Measurements from ENCODE around the gene GNAZ.

The GNAZ gene

DNA sequence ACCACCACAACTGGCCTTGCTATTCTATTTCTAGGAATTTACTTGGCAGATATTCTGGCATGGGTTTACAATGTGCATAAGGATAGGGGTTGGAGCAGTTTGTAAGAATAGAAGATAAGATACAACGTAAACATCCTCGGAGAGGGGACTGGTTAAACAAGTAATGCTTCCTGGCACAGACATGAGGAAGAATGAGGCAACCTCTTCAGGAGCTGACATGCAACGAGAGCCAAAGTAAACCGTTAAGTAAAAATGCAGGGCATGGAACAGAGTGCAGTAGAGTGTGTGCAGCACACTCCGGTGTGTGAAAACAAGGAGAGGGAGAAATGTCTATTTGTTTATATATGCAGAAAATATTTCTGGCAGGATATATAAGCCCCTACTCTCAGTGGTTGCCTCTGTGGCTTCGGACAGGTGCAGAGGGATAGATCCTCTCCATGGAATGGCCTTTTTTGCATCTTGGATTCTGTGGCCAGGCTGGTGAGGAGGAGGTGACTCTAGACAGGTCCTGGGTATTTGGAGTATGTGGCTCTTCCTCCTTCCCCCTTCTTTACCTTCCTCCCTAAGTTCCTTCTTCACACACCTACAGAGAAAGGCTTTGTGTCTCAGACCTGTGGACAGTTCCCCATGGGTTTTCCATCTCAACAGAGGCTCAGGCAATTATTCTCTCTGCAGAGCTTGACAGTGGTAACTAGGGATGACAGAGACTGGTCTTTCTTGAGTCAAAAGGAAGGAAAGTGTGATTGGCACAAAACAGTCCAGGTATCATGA, 77.5 kb downstream of the GNAZ start:
- no peak overlapping the region for H3K4me3 ChIP-seq (ENCODE audit: low read length in 2 of 2)
- no peaks in the 10 kb centered on the region for H3K27me3 ChIP-seq (ENCODE audit: control insufficient read depth in 2 of 2, insufficient read depth in 2 of 2, low read length in 2 of 2)
- peaks cover 6 to 15% of the 10 kb centered on the region in 2 donors for H3K4me1 ChIP-seq (ENCODE audit: control insufficient read depth in 2 of 2, insufficient read depth in 2 of 2, low read length in 2 of 2)
- H3K9ac ChIP-seq (ENCODE audit: low read depth in 1 of 2, low read length in 2 of 2), result no peak overlapping the region
- no peak overlapping the region for H3K27ac ChIP-seq (ENCODE audit: low read depth in 2 of 2, low read length in 2 of 2)
- no peaks in the 10 kb centered on the region for H3K9me3 ChIP-seq (ENCODE audit: control insufficient read depth in 2 of 2, low read length in 2 of 2)
- H3K36me3 ChIP-seq (ENCODE audit: control insufficient read depth in 2 of 2, insufficient read depth in 2 of 2, low read length in 2 of 2), result no peaks in the 10 kb centered on the region

DNA sequence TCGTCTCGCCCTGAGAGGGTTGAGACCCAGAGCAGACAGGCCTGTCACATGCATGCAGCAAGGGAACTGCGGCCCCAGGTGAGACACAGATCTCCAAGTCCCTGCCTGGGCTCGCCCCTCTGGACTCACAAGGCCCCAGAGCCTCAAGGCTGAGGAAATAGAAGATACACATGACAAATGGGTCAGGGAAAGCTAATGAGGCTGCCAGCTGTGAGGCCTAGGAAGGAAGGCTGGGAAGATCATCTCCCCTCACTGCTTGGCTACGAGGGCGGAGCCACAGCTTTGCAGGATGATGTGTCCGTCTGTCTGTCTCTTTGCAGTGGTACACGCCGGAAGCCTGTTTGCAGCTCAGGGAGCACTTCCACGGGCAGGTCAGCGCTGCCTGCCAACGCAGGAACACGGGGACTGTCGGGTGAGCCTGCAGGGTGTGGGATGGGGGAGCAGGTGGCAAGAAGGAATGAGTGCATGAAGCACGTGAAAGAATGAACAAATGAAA, 79.5 kb downstream of the GNAZ start:
- H3K4me3 ChIP-seq (ENCODE audit: low read length in 2 of 2), result no peak overlapping the region
- H3K9me3 ChIP-seq (ENCODE audit: control insufficient read depth in 2 of 2, low read length in 2 of 2), result no peaks in the 10 kb centered on the region
- H3K36me3 ChIP-seq (ENCODE audit: control insufficient read depth in 2 of 2, insufficient read depth in 2 of 2, low read length in 2 of 2), result no peaks in the 10 kb centered on the region
- H3K9ac ChIP-seq (ENCODE audit: low read depth in 1 of 2, low read length in 2 of 2), result no peak overlapping the region
- no peak overlapping the region for H3K27ac ChIP-seq (ENCODE audit: low read depth in 2 of 2, low read length in 2 of 2)
- no peaks in the 10 kb centered on the region for H3K27me3 ChIP-seq (ENCODE audit: control insufficient read depth in 2 of 2, insufficient read depth in 2 of 2, low read length in 2 of 2)
- H3K4me1 ChIP-seq (ENCODE audit: control insufficient read depth in 2 of 2, insufficient read depth in 2 of 2, low read length in 2 of 2), result peaks cover 2 to 10% of the 10 kb centered on the region in 2 donors

DNA sequence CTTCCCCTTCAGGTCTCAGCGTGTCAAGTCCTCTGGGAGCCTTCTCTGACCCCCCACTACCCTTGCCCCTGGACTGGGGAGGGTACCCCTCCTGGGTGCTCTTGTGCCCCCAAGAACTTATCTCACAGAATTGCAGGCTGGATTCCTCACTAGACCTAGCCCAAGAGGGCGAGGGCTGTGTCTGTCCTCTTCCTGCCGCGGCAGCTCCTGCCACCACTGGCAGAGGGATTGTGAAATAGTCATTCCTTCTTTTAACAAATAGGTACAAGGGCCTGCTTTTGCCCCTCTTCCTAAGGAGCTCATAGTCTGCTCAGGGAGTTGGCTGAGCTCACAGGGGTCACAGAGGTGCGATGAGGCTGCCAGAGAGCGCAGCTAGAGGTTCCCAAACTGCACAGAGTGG, 80.4 kb downstream of the GNAZ start:
- H3K36me3 ChIP-seq (ENCODE audit: control insufficient read depth in 2 of 2, insufficient read depth in 2 of 2, low read length in 2 of 2), result no peaks in the 10 kb centered on the region
- no peak overlapping the region for H3K27ac ChIP-seq (ENCODE audit: low read depth in 2 of 2, low read length in 2 of 2)
- H3K9ac ChIP-seq (ENCODE audit: low read depth in 1 of 2, low read length in 2 of 2), result no peak overlapping the region
- H3K4me1 ChIP-seq (ENCODE audit: control insufficient read depth in 2 of 2, insufficient read depth in 2 of 2, low read length in 2 of 2), result peaks cover 0 to 4% of the 10 kb centered on the region in 2 donors
- no peak overlapping the region for H3K4me3 ChIP-seq (ENCODE audit: low read length in 2 of 2)
- H3K9me3 ChIP-seq (ENCODE audit: control insufficient read depth in 2 of 2, low read length in 2 of 2), result no peaks in the 10 kb centered on the region
- no peaks in the 10 kb centered on the region for H3K27me3 ChIP-seq (ENCODE audit: control insufficient read depth in 2 of 2, insufficient read depth in 2 of 2, low read length in 2 of 2)

DNA sequence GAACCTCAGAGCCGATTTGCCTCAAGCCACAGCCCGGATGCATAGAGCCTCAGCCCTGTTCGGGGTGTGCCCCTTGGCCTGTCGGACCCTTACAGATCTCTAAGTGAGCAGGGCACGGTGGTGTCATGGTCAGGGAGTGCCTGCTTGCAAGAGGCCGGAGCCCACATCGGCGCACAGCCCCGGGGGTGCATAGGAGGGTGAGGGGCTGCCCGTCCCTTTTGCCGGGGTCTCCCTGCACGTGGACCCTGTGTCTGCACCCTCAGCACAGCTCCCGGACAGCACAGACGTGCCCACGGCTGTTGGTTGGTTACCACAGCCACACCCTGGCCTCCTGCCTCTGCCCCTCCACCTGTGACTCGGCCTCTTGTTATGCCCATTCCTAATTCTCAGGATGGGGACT, 81.5 kb downstream of the GNAZ start:
- Histone ChIP-seq H3K4me1 (ENCODE audit: control insufficient read depth in 2 of 2, insufficient read depth in 2 of 2, low read length in 2 of 2) (peaks cover 2% of the 10 kb centered on the region in 2 donors), H3K4me3 (ENCODE audit: low read length in 2 of 2) (no peak overlapping the region), H3K27ac (ENCODE audit: low read depth in 2 of 2, low read length in 2 of 2) (no peak overlapping the region), H3K9ac (ENCODE audit: low read depth in 1 of 2, low read length in 2 of 2) (no peak overlapping the region), H3K36me3 (ENCODE audit: control insufficient read depth in 2 of 2, insufficient read depth in 2 of 2, low read length in 2 of 2) (no peaks in the 10 kb centered on the region), H3K27me3 (ENCODE audit: control insufficient read depth in 2 of 2, insufficient read depth in 2 of 2, low read length in 2 of 2) (no peaks in the 10 kb centered on the region), H3K9me3 (ENCODE audit: control insufficient read depth in 2 of 2, low read length in 2 of 2) (no peaks in the 10 kb centered on the region)

DNA sequence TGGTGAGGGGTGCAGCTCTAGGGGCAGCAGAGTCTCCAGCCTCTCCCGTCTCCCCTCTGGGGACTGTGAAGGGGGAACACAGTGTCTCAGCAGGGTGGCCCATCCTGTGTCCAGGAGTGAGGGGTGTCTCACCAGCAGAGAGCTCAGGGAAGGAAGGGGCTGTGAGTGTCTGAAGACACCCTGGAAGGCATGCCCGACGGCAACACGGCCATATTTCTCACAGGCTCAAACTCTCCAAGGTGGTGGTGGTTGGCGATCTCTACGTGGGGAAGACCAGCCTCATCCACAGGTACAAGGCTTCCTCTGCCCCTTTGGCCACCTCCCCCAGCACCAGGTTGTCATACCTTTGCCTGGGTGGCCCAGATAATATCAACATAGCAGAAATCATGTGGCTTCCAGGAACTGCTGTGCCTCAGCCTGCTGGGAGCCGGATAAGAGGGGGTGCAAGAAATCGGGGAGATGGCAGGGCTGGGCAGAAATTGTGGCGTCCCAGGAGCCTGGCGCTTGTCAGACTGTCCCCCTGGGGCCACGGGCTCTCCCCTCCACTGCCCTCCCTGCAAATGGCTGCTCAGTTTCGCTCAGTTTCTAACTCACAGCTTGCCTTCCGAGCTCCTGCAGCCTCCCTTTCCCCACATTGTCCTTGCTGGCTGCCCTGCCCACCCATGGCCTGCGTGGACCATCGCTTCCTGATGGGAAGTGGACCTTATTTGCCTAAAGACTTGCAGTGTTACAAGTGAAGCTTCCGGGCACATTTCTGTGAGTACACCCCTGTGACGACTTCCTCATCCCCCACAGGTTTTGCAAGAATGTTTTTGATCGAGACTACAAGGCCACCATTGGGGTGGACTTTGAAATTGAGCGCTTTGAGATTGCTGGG, 82.2 kb downstream of the GNAZ start:
- H3K4me1 ChIP-seq (ENCODE audit: control insufficient read depth in 2 of 2, insufficient read depth in 2 of 2, low read length in 2 of 2), result peaks cover 2 to 3% of the 10 kb centered on the region in 2 donors
- H3K4me3 ChIP-seq (ENCODE audit: low read length in 2 of 2), result no peak overlapping the region
- no peak overlapping the region for H3K9ac ChIP-seq (ENCODE audit: low read depth in 1 of 2, low read length in 2 of 2)
- no peak overlapping the region for H3K27ac ChIP-seq (ENCODE audit: low read depth in 2 of 2, low read length in 2 of 2)
- no peaks in the 10 kb centered on the region for H3K36me3 ChIP-seq (ENCODE audit: control insufficient read depth in 2 of 2, insufficient read depth in 2 of 2, low read length in 2 of 2)
- H3K9me3 ChIP-seq (ENCODE audit: control insufficient read depth in 2 of 2, low read length in 2 of 2), result no peaks in the 10 kb centered on the region
- no peaks in the 10 kb centered on the region for H3K27me3 ChIP-seq (ENCODE audit: control insufficient read depth in 2 of 2, insufficient read depth in 2 of 2, low read length in 2 of 2)

DNA sequence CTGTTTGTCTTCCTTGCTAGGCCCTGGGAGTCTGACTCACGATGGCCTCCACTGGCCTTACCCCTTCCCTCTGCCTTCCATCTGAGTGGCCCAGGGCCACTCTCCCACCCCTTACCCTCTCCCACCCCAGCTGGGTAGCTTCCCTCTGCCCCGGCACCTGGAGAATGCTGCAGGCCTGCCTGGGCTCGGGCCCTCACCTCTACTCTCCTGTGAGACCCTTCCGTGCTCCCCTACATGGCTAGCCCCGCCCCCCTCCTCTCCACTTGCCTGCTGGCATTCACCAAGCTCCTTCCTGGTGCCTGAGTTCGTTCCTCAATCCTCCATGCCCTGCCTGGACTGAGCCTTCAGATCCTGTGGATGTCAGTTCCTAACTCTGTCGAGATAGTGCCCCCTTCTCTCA, 83.7 kb downstream of the GNAZ start:
- H3K4me1 ChIP-seq (ENCODE audit: control insufficient read depth in 2 of 2, insufficient read depth in 2 of 2, low read length in 2 of 2), result peaks cover 2 to 3% of the 10 kb centered on the region in 2 donors
- no peak overlapping the region for H3K27ac ChIP-seq (ENCODE audit: low read depth in 2 of 2, low read length in 2 of 2)
- no peaks in the 10 kb centered on the region for H3K36me3 ChIP-seq (ENCODE audit: control insufficient read depth in 2 of 2, insufficient read depth in 2 of 2, low read length in 2 of 2)
- H3K27me3 ChIP-seq (ENCODE audit: control insufficient read depth in 2 of 2, insufficient read depth in 2 of 2, low read length in 2 of 2), result no peaks in the 10 kb centered on the region
- no peak overlapping the region for H3K9ac ChIP-seq (ENCODE audit: low read depth in 1 of 2, low read length in 2 of 2)
- no peaks in the 10 kb centered on the region for H3K9me3 ChIP-seq (ENCODE audit: control insufficient read depth in 2 of 2, low read length in 2 of 2)
- H3K4me3 ChIP-seq (ENCODE audit: low read length in 2 of 2), result no peak overlapping the region

DNA sequence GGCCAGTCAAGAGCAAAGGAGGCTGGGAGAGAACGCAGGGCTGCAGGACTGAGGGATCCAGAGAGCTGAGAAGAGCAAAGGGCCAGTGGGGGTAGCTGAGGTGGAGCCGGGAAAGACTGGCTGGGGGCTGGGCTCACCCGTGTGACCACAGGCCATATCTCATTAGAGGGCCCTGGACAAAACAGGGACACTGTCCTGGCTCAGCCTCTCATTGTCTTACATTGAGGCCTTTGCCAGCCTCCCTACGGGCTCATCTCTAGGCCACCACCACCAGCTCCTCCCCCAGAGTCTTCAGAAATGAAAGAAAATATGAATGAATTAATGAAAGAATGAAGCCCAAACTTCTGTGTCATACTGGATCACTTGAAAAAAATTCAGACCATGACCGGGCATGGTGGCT, 84.1 kb downstream of the GNAZ start:
- no peaks in the 10 kb centered on the region for H3K36me3 ChIP-seq (ENCODE audit: control insufficient read depth in 2 of 2, insufficient read depth in 2 of 2, low read length in 2 of 2)
- H3K4me1 ChIP-seq (ENCODE audit: control insufficient read depth in 2 of 2, insufficient read depth in 2 of 2, low read length in 2 of 2), result peaks cover 2 to 3% of the 10 kb centered on the region in 2 donors

DNA sequence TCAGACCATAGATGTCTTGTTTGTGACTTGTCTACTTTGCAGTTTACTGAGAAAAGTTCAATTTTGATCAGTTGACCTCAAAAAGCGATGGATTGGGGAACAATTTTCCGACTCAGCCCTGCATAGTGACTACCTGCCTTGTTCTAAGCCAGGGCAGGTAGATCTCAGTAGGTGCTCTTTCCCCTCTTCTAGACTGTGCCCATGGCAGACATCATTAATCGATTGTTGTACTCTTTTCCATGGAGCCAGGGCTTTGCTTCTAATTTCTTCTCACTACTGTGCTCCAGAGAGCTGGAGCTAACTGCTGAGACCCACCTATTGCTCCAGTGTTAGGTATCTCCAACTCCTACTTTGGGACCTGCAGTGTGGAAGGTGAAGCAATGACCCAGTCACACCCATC, 84.8 kb downstream of the GNAZ start:
- Histone ChIP-seq H3K4me3 (ENCODE audit: low read length in 2 of 2) (no peak overlapping the region), H3K9ac (ENCODE audit: low read depth in 1 of 2, low read length in 2 of 2) (no peak overlapping the region), H3K9me3 (ENCODE audit: control insufficient read depth in 2 of 2, low read length in 2 of 2) (no peaks in the 10 kb centered on the region), H3K27me3 (ENCODE audit: control insufficient read depth in 2 of 2, insufficient read depth in 2 of 2, low read length in 2 of 2) (no peaks in the 10 kb centered on the region), H3K27ac (ENCODE audit: low read depth in 2 of 2, low read length in 2 of 2) (no peak overlapping the region), H3K36me3 (ENCODE audit: control insufficient read depth in 2 of 2, insufficient read depth in 2 of 2, low read length in 2 of 2) (no peaks in the 10 kb centered on the region), H3K4me1 (ENCODE audit: control insufficient read depth in 2 of 2, insufficient read depth in 2 of 2, low read length in 2 of 2) (peaks cover 2 to 3% of the 10 kb centered on the region in 2 donors)

More for the DNA sequence above, 84.1 kb downstream of the GNAZ start:
- no peak overlapping the region for H3K27ac ChIP-seq (ENCODE audit: low read depth in 2 of 2, low read length in 2 of 2)
- H3K9ac ChIP-seq (ENCODE audit: low read depth in 1 of 2, low read length in 2 of 2), result no peak overlapping the region
- no peaks in the 10 kb centered on the region for H3K9me3 ChIP-seq (ENCODE audit: control insufficient read depth in 2 of 2, low read length in 2 of 2)
- no peaks in the 10 kb centered on the region for H3K27me3 ChIP-seq (ENCODE audit: control insufficient read depth in 2 of 2, insufficient read depth in 2 of 2, low read length in 2 of 2)
- no peak overlapping the region for H3K4me3 ChIP-seq (ENCODE audit: low read length in 2 of 2)

DNA sequence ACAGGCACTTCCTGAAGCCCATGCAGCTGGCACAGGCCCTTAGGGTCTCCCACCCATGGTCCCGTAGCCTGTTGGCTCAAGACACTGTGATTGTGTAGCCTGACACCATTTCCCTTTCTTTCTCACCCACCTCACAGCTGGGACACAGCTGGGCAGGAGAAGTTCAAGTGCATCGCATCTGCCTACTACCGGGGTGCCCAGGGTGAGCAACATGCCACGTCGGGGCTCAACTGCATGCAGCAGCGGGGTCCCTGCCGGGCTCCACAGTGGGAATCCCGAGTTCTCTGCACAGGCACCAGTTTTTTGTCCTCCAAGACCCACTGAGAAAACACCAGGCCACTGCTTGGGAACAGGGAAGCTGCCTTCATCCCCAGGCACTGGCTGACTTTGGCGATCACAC, 85.5 kb downstream of the GNAZ start:
- H3K36me3 ChIP-seq (ENCODE audit: control insufficient read depth in 2 of 2, insufficient read depth in 2 of 2, low read length in 2 of 2), result no peaks in the 10 kb centered on the region
- H3K27ac ChIP-seq (ENCODE audit: low read depth in 2 of 2, low read length in 2 of 2), result no peak overlapping the region
- H3K9me3 ChIP-seq (ENCODE audit: control insufficient read depth in 2 of 2, low read length in 2 of 2), result no peaks in the 10 kb centered on the region
- H3K9ac ChIP-seq (ENCODE audit: low read depth in 1 of 2, low read length in 2 of 2), result no peak overlapping the region
- no peak overlapping the region for H3K4me3 ChIP-seq (ENCODE audit: low read length in 2 of 2)
- H3K27me3 ChIP-seq (ENCODE audit: control insufficient read depth in 2 of 2, insufficient read depth in 2 of 2, low read length in 2 of 2), result no peaks in the 10 kb centered on the region
- H3K4me1 ChIP-seq (ENCODE audit: control insufficient read depth in 2 of 2, insufficient read depth in 2 of 2, low read length in 2 of 2), result peaks cover 2 to 3% of the 10 kb centered on the region in 2 donors

DNA sequence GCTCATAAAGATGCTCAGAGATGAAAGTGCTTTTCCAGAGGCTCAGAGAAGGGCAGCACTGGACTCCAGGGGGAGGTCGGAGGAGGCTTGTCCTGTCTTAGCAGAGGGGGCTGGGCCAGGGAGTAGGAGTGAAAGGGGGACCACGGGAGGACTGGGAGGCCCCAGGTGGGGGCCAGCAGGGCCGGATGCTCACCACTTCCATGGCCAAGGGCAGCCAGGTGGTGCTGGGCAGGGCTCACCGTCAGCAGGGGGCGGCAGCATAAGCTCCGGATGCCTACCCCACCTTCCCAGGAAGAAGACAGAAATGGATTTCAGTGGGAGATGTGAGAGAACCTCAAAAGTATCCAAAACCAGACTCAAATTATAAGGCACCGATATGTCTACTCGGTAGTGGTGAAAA, 86.0 kb downstream of the GNAZ start:
- no peak overlapping the region for H3K4me3 ChIP-seq (ENCODE audit: low read length in 2 of 2)
- H3K27ac ChIP-seq (ENCODE audit: low read depth in 2 of 2, low read length in 2 of 2), result no peak overlapping the region
- H3K27me3 ChIP-seq (ENCODE audit: control insufficient read depth in 2 of 2, insufficient read depth in 2 of 2, low read length in 2 of 2), result no peaks in the 10 kb centered on the region
- peaks cover 2 to 3% of the 10 kb centered on the region in 2 donors for H3K4me1 ChIP-seq (ENCODE audit: control insufficient read depth in 2 of 2, insufficient read depth in 2 of 2, low read length in 2 of 2)
- H3K9ac ChIP-seq (ENCODE audit: low read depth in 1 of 2, low read length in 2 of 2), result no peak overlapping the region
- no peaks in the 10 kb centered on the region for H3K9me3 ChIP-seq (ENCODE audit: control insufficient read depth in 2 of 2, low read length in 2 of 2)
- no peaks in the 10 kb centered on the region for H3K36me3 ChIP-seq (ENCODE audit: control insufficient read depth in 2 of 2, insufficient read depth in 2 of 2, low read length in 2 of 2)
